Measurements from ENCODE around the gene KCNT2. TPM values are rescaled to one million over a fixed set of nuclear protein-coding genes. Genes with fewer than 3 reads are reported as not detected.

The KCNT2 gene
- total and polyA plus RNA-seq, 2 donors (not counting 3 experiments of a cell fraction or from before 2014, with no cell fraction given): 0.46 to 1.6 TPM

DNA sequence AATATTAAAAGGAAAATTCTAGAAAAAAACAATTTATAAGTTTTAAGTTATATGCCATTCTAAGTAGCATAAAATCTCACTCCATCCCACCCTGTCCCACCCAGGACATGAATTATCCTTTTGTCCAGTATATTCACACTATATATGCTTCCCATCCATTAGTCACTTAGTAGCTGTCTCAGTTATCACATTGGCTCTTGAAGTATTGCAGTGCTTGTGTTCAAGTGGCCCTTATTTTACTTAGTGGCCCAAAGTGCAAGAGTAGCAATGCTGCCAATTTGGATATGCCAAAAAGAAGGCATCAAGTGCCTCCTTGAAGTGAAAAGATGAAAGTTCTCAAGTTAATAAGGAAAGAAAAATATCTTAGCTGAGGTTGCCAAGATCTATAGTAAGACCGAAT is 192.3 kb downstream of the KCNT2 start:
- dilution Hi-C loops (cut with MboI; ENCODE audit: extremely low pct_ligation_motif_present, low sequenced_read_pairs): no loop called here
- no peak overlapping the region for H3K9ac ChIP-seq (replicated peaks; ENCODE audit: extremely low read depth, insufficient read depth, low read length)
- no peaks in the 10 kb centered on the region for H3K9me1 ChIP-seq (replicated peaks; ENCODE audit: control insufficient read depth, extremely low read depth, insufficient read depth, low read length)
- no peak for DNase-seq (ENCODE audit: low read depth, low spot score)
- H3K4me3 ChIP-seq (replicated peaks in 1 of 3; ENCODE audit: insufficient read depth in 1 of 3, low read depth in 1 of 3, low read length in 3 of 3): no peak overlapping the region
- no peaks in the 10 kb centered on the region for H3K27me3 ChIP-seq (ENCODE audit: control insufficient read depth in 2 of 2, insufficient read depth in 2 of 2, low read length in 2 of 2)
- POLR2A ChIA-PET: no interaction called here
- CTCF ChIA-PET: interaction anchor here (1.8 kb wide), 1 partner anchor 268 kb away, joined by 3 read pairs; no protein-coding TSS in a partner anchor
- H3K36me3 ChIP-seq (ENCODE audit: control insufficient read depth in 2 of 2, extremely low read depth in 1 of 2, insufficient read depth in 2 of 2, low read length in 2 of 2): no peaks in the 10 kb centered on the region
- no peak overlapping the region for H3K27ac ChIP-seq (ENCODE audit: insufficient read depth, low read depth, low read length)
- H3K4me1 ChIP-seq (ENCODE audit: control insufficient read depth, extremely low read depth, insufficient read depth, low read length): no peaks in the 10 kb centered on the region
- no peak for FAIRE-seq
- no peaks in the 10 kb centered on the region for H3K79me2 ChIP-seq (ENCODE audit: control insufficient read depth, insufficient read depth, low read length)
- intact Hi-C loops (cut with micrococcal nuclease): no loop called here
- BruUV-seq (replicated peaks): no TSS peak
- H3K4me2 ChIP-seq (ENCODE audit: insufficient read depth, low read length): no peak overlapping the region
- no peaks in the 10 kb centered on the region for H3K9me3 ChIP-seq (replicated peaks; ENCODE audit: control insufficient read depth, insufficient read depth, low read length)
- TF ChIP-seq POLR2A (IDR thresholded peaks at IDR 0.05; ENCODE audit: low read depth, low read length) (no peak), POLR2AphosphoS5 (IDR thresholded peaks at IDR 0.05; ENCODE audit: insufficient read depth, low read depth, low read length) (no peak), MYC (IDR thresholded peaks at IDR 0.05; ENCODE audit: low read depth, low read length) (no peak)
- TF ChIP-seq, protein P1, sequence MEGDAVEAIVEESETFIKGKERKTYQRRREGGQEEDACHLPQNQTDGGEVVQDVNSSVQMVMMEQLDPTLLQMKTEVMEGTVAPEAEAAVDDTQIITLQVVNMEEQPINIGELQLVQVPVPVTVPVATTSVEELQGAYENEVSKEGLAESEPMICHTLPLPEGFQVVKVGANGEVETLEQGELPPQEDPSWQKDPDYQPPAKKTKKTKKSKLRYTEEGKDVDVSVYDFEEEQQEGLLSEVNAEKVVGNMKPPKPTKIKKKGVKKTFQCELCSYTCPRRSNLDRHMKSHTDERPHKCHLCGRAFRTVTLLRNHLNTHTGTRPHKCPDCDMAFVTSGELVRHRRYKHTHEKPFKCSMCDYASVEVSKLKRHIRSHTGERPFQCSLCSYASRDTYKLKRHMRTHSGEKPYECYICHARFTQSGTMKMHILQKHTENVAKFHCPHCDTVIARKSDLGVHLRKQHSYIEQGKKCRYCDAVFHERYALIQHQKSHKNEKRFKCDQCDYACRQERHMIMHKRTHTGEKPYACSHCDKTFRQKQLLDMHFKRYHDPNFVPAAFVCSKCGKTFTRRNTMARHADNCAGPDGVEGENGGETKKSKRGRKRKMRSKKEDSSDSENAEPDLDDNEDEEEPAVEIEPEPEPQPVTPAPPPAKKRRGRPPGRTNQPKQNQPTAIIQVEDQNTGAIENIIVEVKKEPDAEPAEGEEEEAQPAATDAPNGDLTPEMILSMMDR (IDR thresholded peaks at IDR 0.05; ENCODE audit: extremely low read depth in 1 of 2, insufficient read depth in 1 of 2, low read depth in 1 of 2, low read length in 2 of 2): no peak
- H4K20me1 ChIP-seq (replicated peaks; ENCODE audit: control insufficient read depth, extremely low read depth, insufficient read depth, low read length): no peaks in the 10 kb centered on the region
- H2AFZ ChIP-seq (ENCODE audit: low read depth, low read length): no peak overlapping the region

DNA sequence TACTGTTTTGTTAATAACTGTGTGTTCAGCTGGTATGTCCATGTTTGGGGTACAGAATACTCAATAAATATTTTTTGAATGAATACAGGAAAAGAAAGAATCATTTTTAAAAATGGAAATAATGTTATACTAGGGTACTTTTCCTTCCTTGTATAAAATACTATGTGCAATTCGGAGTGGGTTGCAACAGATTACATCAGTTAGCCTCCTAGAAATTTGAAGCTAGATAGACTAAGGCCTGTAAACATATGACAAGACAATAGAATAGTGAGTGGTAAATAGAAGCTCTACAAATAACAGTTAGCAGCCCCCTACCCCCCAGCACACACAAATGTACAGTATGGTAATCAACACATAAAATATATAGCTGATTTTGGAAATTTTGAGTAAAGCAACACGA is 195.9 kb downstream of the KCNT2 start:
- H3K4me1 ChIP-seq (ENCODE audit: control insufficient read depth, extremely low read depth, insufficient read depth, low read length): peaks cover 24% of the 10 kb centered on the region
- TF ChIP-seq EZH2 (IDR thresholded peaks at IDR 0.05; ENCODE audit: borderline replicate concordance, low read depth, low read length, severe bottlenecking) (no peak), JUN (IDR thresholded peaks at IDR 0.05; ENCODE audit: borderline replicate concordance, insufficient read depth, insufficient read length, low read depth) (no peak), GATA2 (IDR thresholded peaks at IDR 0.05; ENCODE audit: insufficient read depth, insufficient read length, low read depth, low read length) (no peak), POLR2AphosphoS5 (IDR thresholded peaks at IDR 0.05; ENCODE audit: insufficient read depth, low read depth, low read length) (no peak), FOS (IDR thresholded peaks at IDR 0.05; ENCODE audit: borderline replicate concordance, insufficient read depth, low read length) (no peak), MYC (IDR thresholded peaks at IDR 0.05; ENCODE audit: low read depth, low read length) (no peak), POLR2A (IDR thresholded peaks at IDR 0.05; ENCODE audit: low read depth, low read length) (no peak)
- TF ChIP-seq, protein P1 (IDR thresholded peaks at IDR 0.05; ENCODE audit: extremely low read depth in 1 of 2, insufficient read depth in 1 of 2, low read depth in 1 of 2, low read length in 2 of 2): no peak
- TF ChIP-seq, protein P2, sequence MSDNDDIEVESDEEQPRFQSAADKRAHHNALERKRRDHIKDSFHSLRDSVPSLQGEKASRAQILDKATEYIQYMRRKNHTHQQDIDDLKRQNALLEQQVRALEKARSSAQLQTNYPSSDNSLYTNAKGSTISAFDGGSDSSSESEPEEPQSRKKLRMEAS (IDR thresholded peaks at IDR 0.05; ENCODE audit: insufficient read depth, insufficient read length): no peak
- no peaks in the 10 kb centered on the region for H3K79me2 ChIP-seq (ENCODE audit: control insufficient read depth, insufficient read depth, low read length)
- no peak for DNase-seq (ENCODE audit: low read depth, low spot score)
- BruUV-seq (replicated peaks): no TSS peak
- intact Hi-C loops (cut with micrococcal nuclease) (no loop called here), dilution Hi-C loops (cut with MboI; ENCODE audit: extremely low pct_ligation_motif_present, low sequenced_read_pairs) (no loop called here)
- H3K27me3 ChIP-seq (ENCODE audit: control insufficient read depth in 2 of 2, insufficient read depth in 2 of 2, low read length in 2 of 2): no peaks in the 10 kb centered on the region
- H3K9me3 ChIP-seq (replicated peaks; ENCODE audit: control insufficient read depth, insufficient read depth, low read length): no peaks in the 10 kb centered on the region
- no peak overlapping the region for H3K27ac ChIP-seq (ENCODE audit: insufficient read depth, low read depth, low read length)
- CTCF ChIA-PET: no interaction called here
- no peak overlapping the region for H2AFZ ChIP-seq (ENCODE audit: low read depth, low read length)
- H4K20me1 ChIP-seq (replicated peaks; ENCODE audit: control insufficient read depth, extremely low read depth, insufficient read depth, low read length): no peaks in the 10 kb centered on the region
- H3K36me3 ChIP-seq (ENCODE audit: control insufficient read depth in 2 of 2, extremely low read depth in 1 of 2, insufficient read depth in 2 of 2, low read length in 2 of 2): no peaks in the 10 kb centered on the region
- no peak overlapping the region for H3K4me3 ChIP-seq (replicated peaks in 1 of 3; ENCODE audit: insufficient read depth in 1 of 3, low read depth in 1 of 3, low read length in 3 of 3)
- H3K4me2 ChIP-seq (ENCODE audit: insufficient read depth, low read length): no peak overlapping the region
- H3K9me1 ChIP-seq (replicated peaks; ENCODE audit: control insufficient read depth, extremely low read depth, insufficient read depth, low read length): no peaks in the 10 kb centered on the region
- POLR2A ChIA-PET: no interaction called here
- FAIRE-seq: no peak
- no peak overlapping the region for H3K9ac ChIP-seq (replicated peaks; ENCODE audit: extremely low read depth, insufficient read depth, low read length)
